Activated gamma-delta T cell treated with Interleukin-2 at 50 U/mL for 16 hours (primary cell): ENCODE data around the gene FOXN1.

Experiments
- DNase-seq: peaks from one replicate; pipeline ENCODE4 v3.0.0-alpha.2; 2020

The FOXN1 gene

GRCh38 chr17:28478712-28479615 lies 27.2 kb upstream of the FOXN1 start:
- DNase-seq: no peak

- no peak for DNase-seq
Measured at GRCh38 chr17:28480278-28480677, 25.9 kb upstream of the FOXN1 start.

GRCh38 chr17:28480799-28481571 lies 25.2 kb upstream of the FOXN1 start:
- no peak for DNase-seq

GRCh38 chr17:28482551-28483199 lies 23.5 kb upstream of the FOXN1 start:
- no peak for DNase-seq

GRCh38 chr17:28484296-28484695 lies 21.9 kb upstream of the FOXN1 start:
- no peak for DNase-seq

GRCh38 chr17:28485049-28485448 lies 21.1 kb upstream of the FOXN1 start:
- DNase-seq: no peak

- no peak for DNase-seq
Measured at GRCh38 chr17:28487881-28488532, 18.1 kb upstream of the FOXN1 start.

GRCh38 chr17:28488533-28489276 lies 17.4 kb upstream of the FOXN1 start:
- DNase-seq: no peak

- DNase-seq: no peak
Measured at GRCh38 chr17:28491286-28491685, 14.9 kb upstream of the FOXN1 start.

DNA sequence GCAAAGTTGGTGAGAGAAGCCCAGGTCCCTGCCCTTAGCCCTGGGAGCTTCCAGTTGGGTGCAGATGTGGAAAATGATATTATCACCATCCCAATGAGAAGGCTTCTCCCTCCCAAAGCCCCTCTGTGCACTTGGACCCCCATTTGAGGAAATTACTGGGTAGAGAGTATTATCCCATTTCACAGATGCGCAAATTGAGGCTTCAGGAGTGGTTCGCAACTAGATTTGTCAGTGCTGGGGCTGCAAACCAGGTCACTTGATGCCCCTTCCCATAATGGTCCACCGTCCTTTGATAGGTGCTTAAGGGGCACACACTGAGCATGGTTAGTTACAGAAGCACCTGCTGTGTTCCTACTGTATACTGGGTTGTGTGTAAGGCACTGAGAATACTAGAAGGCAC lies 14.3 kb upstream of the FOXN1 start:
- DNase-seq: no peak

DNA sequence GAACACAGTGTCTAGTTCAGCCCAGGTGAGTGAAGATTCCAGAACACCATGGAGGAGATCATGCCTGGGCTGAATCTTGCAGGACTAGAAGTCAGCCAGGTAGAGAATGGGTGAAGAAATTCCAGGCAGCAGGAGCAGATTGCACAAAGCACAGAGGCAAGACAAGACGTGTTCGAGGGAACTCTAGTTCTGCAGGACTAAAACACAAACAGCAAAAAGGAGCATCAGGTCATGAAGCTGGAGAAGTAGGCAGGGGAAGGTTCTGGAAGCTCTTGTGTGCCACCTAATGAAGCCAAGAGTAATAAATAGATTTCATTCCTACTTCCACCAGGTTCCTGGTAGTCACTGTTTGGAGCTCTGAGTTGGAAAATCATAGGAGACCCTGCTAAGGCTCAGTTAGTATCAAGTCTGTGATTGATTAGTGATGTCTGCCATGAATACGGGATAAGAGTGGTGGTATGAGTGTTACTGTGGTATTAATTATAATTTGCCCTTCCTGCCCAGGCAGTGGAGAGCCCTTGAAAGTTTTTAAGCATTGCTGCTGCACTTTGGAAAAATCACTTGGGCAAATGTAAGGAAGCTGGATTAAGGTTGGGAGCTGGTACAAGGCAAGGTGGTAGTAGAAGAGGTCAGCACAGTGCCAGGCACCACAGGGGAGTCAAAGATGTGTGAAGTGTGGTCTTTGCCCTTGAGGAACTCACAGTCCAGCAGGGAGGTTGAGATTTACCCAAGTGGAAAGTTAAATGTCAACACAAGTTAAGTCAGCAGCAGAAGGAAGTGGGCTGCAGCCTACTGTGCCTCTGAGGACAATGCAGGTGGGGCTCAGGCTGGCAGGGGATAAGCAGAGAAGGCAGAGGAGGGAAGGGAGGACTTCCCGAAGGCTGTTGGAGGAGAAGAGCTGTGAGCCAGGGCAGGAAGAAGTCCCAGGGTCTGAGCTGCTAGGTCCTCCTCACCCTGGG lies 13.5 kb upstream of the FOXN1 start:
- DNase-seq: no peak

DNA sequence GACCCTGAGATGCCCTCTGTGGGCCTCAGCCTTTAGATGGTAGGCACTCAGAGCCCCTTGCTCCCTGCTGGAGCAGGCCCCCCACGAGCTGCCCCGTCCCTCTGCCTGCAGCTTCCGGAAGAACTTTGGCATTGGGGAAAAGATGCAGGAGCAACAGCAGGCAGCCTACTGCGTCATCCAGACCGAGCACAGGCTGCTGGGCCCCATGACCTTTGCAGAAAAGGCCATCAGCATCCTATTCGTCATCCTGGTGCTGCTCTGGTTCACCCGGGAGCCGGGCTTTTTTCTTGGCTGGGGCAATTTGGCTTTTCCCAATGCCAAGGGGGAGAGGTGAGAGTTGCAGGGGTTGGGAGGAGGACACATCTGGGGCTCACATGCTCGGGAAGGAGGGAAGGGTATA lies 12.7 kb upstream of the FOXN1 start:
- no peak for DNase-seq

DNA sequence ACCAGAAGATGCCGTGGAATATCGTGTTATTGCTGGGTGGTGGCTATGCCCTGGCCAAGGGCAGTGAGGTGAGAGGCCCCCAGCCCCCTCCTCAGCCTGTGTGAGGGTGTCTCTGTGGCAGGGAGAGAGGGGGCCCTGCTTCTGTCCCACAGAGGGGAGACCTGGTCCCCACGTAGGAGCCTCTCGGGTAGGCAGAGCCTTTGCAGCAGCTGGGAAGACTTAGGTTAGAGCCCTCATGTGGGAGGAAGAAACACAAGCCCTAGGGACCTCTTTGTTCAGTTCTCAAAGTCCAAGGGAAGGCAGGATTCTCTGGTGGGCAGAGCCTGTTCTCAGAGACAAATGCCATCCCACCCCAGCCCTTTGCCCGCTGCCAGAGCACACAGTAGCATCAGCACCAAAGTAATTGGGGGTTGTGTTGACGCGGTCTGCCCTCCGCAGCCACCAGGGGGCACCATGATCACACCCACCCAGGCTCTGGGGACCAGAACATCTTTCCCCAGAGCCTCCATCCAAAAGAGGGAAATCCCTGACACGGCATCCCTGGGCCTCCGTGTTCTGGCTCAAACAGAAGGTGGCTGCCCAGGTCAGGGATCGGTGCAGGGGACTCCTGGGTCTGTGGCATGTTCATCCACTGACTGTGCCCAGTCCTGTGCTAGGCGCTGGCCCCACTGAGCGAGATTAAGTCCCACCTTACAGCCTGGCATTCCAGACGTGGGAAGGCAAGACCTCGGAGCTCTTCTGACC lies 11.5 kb upstream of the FOXN1 start:
- DNase-seq: peak; percentile 80

DNA sequence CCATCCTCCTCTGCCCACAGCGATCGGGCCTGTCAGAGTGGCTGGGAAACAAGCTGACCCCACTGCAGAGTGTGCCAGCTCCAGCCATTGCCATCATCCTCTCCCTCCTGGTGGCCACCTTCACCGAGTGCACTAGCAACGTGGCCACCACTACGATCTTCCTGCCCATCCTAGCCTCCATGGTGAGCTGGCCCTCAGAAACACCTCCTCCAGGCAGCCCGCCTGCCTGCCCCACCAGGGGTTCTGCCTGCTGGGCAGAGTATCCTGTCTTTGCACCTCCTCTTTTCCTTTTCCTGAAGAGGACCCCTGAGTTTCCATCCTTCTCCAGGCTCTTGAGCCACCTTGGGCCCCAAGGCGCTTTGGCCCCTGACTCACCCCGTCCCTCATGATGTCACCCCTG lies 10.5 kb upstream of the FOXN1 start:
- DNase-seq: no peak

- DNase-seq: no peak
Measured at GRCh38 chr17:28497931-28498330, 8.2 kb upstream of the FOXN1 start.

DNA sequence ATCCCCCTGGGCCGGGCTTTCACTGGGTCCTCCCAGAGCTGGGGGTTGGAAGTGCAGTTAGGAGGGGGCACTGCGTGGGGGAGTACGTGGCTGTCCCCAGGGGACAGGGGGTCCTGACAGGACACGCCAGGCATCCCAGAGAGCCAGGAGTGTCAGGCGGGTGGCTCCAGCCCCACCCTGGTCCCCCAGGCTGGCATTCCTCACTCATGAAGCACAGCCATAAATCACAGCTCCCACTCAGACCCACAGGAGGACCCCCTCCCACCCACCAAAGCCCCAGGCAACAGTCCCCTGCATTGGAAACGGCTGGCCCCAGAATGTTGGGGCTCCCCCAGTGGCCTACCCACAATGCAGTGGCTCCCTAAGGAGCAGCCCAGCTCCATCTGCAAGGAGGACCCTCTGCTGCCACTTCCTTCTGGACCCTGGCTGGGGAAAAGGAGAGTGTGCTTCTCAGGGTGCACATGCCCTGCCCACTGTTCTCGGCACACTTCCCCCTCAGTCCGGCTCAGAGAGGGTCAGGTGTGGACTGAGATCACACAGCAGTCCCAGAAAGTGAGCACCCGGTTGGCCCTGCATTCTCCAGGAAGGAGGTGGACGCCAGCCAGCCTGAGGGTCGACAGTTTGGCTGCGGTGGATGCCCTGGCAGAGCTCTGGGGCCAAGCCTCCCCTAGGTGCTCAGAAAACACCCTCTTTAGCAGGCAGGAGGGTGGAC lies 7.3 kb upstream of the FOXN1 start:
- DNase-seq: no peak

DNA sequence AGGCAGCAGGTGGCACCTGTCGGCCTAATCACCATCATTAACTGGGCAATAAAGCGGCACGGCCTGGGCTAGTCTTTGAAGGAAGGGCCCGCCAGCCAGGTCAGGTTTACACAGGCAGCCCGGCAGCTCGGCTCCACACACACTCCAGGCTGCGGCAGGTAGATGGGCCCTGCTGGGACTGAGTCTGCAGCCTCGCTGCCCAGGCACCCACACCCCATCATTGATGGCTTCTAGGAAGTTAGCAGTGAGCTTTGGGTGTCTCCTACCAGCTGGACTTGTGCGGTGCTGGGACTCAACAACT lies 6.8 kb upstream of the FOXN1 start:
- DNase-seq: no peak

DNA sequence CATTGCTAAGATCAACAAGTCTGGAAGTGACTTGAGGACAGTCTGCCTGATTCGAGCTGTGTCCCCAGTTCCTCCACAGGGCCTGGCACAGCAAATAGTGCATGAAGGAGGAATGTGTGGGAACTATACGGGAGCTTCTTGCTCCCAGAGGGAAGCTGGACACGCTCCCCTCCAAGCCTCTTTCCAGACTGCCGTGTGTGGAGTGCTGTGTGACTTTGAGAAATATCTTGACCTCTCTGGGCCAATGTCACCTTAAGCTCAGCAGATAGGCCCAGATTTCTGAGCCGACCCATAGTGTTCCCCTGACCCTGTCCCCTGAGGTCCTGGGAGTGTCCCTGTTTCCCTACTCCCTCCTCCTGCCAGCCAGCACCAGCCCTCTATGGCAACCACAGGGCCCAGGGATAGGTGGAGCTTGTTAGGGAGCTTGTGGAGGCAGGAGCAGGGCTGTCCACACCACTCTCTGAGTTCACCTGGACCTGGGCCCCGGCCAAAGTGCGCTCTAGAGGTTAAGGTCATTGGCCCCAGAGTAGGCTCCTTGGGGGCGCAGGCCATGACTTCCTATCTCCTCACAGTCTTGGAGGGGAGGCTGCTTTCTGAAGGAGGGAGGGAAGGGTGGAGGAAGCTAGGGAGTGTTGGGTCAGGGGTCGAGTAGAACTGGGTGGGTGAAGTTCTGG lies 6.3 kb upstream of the FOXN1 start:
- no peak for DNase-seq

GRCh38 chr17:28500712-28501379 lies 5.3 kb upstream of the FOXN1 start:
- no peak for DNase-seq
